GM21737 (cell line): ENCODE results near the gene MBNL1.
A peak's percentile ranks its signal among the peaks of the same experiment; 100 is the strongest.
"Not testable (repeated sequence)": the region's sequence is repeated elsewhere in the genome, so short reads cannot be mapped to it uniquely, and the experiment has no call there.

ENCODE experiments used
- ATAC-seq: cut with Tn5 transposase; IDR thresholded peaks from one replicate; pipeline ENCODE4 v1.9.1; 2021; ENCODE audit warnings: mild to moderate bottlenecking, moderate library complexity; ENCODE audit not compliant: unreplicated experiment

MBNL1 gene

GRCh38 chr3:152317184-152317583 is 48.5 kb downstream of the MBNL1 start:
- no peak for ATAC-seq

GRCh38 chr3:152317956-152318355 is 49.2 kb downstream of the MBNL1 start:
- ATAC-seq, result no peak

- ATAC-seq, result no peak
Observed at GRCh38 chr3:152318512-152318911, 49.8 kb downstream of the MBNL1 start.

- ATAC-seq, result no peak
Observed at GRCh38 chr3:152319256-152319655, 50.5 kb downstream of the MBNL1 start.

- ATAC-seq, result no peak
Observed at GRCh38 chr3:152319831-152320617, 51.3 kb downstream of the MBNL1 start.

- no peak for ATAC-seq
Observed at GRCh38 chr3:152321200-152321954, 52.6 kb downstream of the MBNL1 start.

- no peak for ATAC-seq
Observed at GRCh38 chr3:152321955-152322377, 53.2 kb downstream of the MBNL1 start.

GRCh38 chr3:152322756-152323155 is 54.0 kb downstream of the MBNL1 start:
- peak; percentile 62 for ATAC-seq

GRCh38 chr3:152323834-152324233 is 55.1 kb downstream of the MBNL1 start:
- ATAC-seq, result peak; percentile 70

GRCh38 chr3:152325136-152325535 is 56.4 kb downstream of the MBNL1 start:
- ATAC-seq, result no peak

GRCh38 chr3:152327203-152327602 is 58.5 kb downstream of the MBNL1 start:
- no peak for ATAC-seq

- no peak for ATAC-seq
Observed at GRCh38 chr3:152328841-152329240, 60.1 kb downstream of the MBNL1 start.

- no peak for ATAC-seq
Observed at GRCh38 chr3:152330559-152330958, 61.8 kb downstream of the MBNL1 start.

- ATAC-seq, result no peak
Observed at GRCh38 chr3:152331018-152331541, 62.4 kb downstream of the MBNL1 start.

- no peak for ATAC-seq
Observed at GRCh38 chr3:152331998-152332397, 63.3 kb downstream of the MBNL1 start.

- ATAC-seq, result no peak
Observed at GRCh38 chr3:152333928-152334327, 65.2 kb downstream of the MBNL1 start.

GRCh38 chr3:152334761-152335160 is 66.0 kb downstream of the MBNL1 start:
- ATAC-seq, result no peak

- ATAC-seq, result no peak
Observed at GRCh38 chr3:152335273-152335672, 66.5 kb downstream of the MBNL1 start.

GRCh38 chr3:152337337-152337736 is 68.6 kb downstream of the MBNL1 start:
- ATAC-seq, result not testable (repeated sequence)

GRCh38 chr3:152338159-152338720 is 69.5 kb downstream of the MBNL1 start:
- ATAC-seq, result no peak

GRCh38 chr3:152339881-152340505 is 71.3 kb downstream of the MBNL1 start:
- ATAC-seq, result no peak
